Measurements from ENCODE around the gene MSH5. TPM values are rescaled to one million over a fixed set of nuclear protein-coding genes. Genes with fewer than 3 reads are reported as not detected.

The MSH5 gene
- total RNA-seq, 1 experiment from 2014 or later = 90.4 TPM

- Histone ChIP-seq H3K4me2 (ENCODE audit: low read length) (no peak overlapping the region), H3K9ac (ENCODE audit: low read length) (no peak overlapping the region), H2AFZ (ENCODE audit: low read depth, low read length, poor library complexity, severe bottlenecking) (no peak overlapping the region), H3K9me3 (ENCODE audit: control insufficient read depth in 1 of 2, insufficient read depth in 1 of 2, low read depth in 1 of 2, low read length in 2 of 2) (no peaks in the 10 kb centered on the region), H3K27ac (ENCODE audit: low read depth, low read length) (no peak overlapping the region; the same call in 1 of the 2 replicates), H3K27me3 (ENCODE audit: insufficient read depth, low read length) (no peaks in the 10 kb centered on the region), H4K20me1 (ENCODE audit: insufficient read depth) (no peaks in the 10 kb centered on the region), H3K9me2 (ENCODE audit: insufficient read depth) (no peaks in the 10 kb centered on the region), H3K4me3 (replicated peaks in 1 of 2; ENCODE audit: low read depth in 1 of 2, low read length in 2 of 2) (no peak overlapping the region), H3K36me3 (ENCODE audit: control insufficient read depth in 1 of 2, insufficient read depth in 2 of 2, low read length in 2 of 2) (peaks cover 0 to 5% of the 10 kb centered on the region in 2 experiments; a peak in 1 of 4 replicates), H3K4me1 (ENCODE audit: control insufficient read depth in 1 of 2, insufficient read depth in 2 of 2, low read length in 2 of 2) (peaks cover 12 to 35% of the 10 kb centered on the region in 2 experiments; a peak in 3 of 4 replicates), H3K79me2 (ENCODE audit: insufficient read depth, low read length) (no peaks in the 10 kb centered on the region)
- TF ChIP-seq ZFX (IDR thresholded peaks at IDR 0.05) (no peak), SIN3A (IDR thresholded peaks at IDR 0.05; ENCODE audit: low read depth) (no peak), ZBTB33 (IDR thresholded peaks at IDR 0.05; ENCODE audit: extremely low read depth, insufficient replicate concordance, low read length) (no peak), POLR2AphosphoS5 (IDR thresholded peaks at IDR 0.05; ENCODE audit: low read depth, low read length) (no peak), ZNF274 (IDR thresholded peaks at IDR 0.05; ENCODE audit: low read depth, low read length) (no peak), YY1 (IDR thresholded peaks at IDR 0.05; ENCODE audit: extremely low read depth, insufficient replicate concordance, low read depth, low read length) (no peak), RAD21 (IDR thresholded peaks at IDR 0.05; ENCODE audit: low read depth) (no peak), EZH2phosphoT487 (IDR thresholded peaks at IDR 0.05; ENCODE audit: borderline replicate concordance) (no peak)
- ChIA-PET RAD21 (ENCODE audit: low non-redundant PET in 1 of 2, low total read pairs in 2 of 2, uncharacterized antibody in 2 of 2, unreplicated experiment in 2 of 2) (no interaction called here), POLR2A (no interaction called here), CTCF (interaction anchor here (0.9 kb wide), 1 partner anchor 64 kb away, joined by 5 read pairs; no protein-coding TSS in a partner anchor)
- intact Hi-C loops (cut with micrococcal nuclease) = no loop called here
- DNase-seq (ENCODE audit: low read depth, low spot score) (no peak), ATAC-seq (no peak)
- BruUV-seq (replicated peaks) = no TSS peak
Measured at GRCh38 chr6:31765910-31766794, 26.3 kb downstream of the MSH5 start.

Measured in HCT116 (cell line).